IMR-90 (cell line): Measurements from ENCODE around the gene FFAR3. TPM values are rescaled to one million over a fixed set of nuclear protein-coding genes. Genes with fewer than 3 reads are reported as not detected.

Experiments
- ATAC-seq: fragments of 200-7000 bp; cut with Tn5 transposase; 2 replicates; pipeline ENCODE4 v1.9.1; 2020; ENCODE audit warnings: low read depth, mild to moderate bottlenecking, moderate library complexity
- BruUV-seq: library from RNA; stranded (reverse); fragments of 400-500 nt; replicated peaks from 2 replicates; lab custom pipeline; 2021; lab: Mats Ljungman, UMichigan
- CTCF ChIA-PET: fragments of 300-600 bp; formaldehyde crosslinking; extraction: SDS; loops from one replicate; lab custom pipeline; 2021; ENCODE audit warnings: antibody characterized with exemption; lab: Yijun Ruan, JAX
- POLR2A ChIA-PET: fragments of 300-600 bp; sonication (Branson Sonifier 250); formaldehyde crosslinking; loops from one replicate; lab custom pipeline; 2022; ENCODE audit warnings: antibody characterized with exemption; ENCODE audit not compliant: unreplicated experiment; lab: Charles Lee
- DNase-seq: peaks from one replicate; pipeline ENCODE4 v3.0.0; 2013
- H2AFZ ChIP-seq: replicated peaks from 2 replicates; pipeline ENCODE3; 2013; ENCODE audit warnings: low read length, mild to moderate bottlenecking; ENCODE audit not compliant: poor library complexity
- H2AK5ac ChIP-seq: 2 replicates; pipeline ENCODE4 v1.6.1; 2013; ENCODE audit warnings: low read depth, low read length, inconsistent platforms
- H2AK9ac ChIP-seq: replicated peaks from 2 replicates; pipeline ENCODE3; 2013; ENCODE audit warnings: mild to moderate bottlenecking, low read depth, low read length, moderate library complexity; ENCODE audit not compliant: poor library complexity
- H2BK120ac ChIP-seq: 2 replicates; pipeline ENCODE4 v1.6.1; 2013; ENCODE audit warnings: low read depth, low read length, inconsistent platforms
- H2BK15ac ChIP-seq: 3 replicates; pipeline ENCODE4 v1.6.1; 2013; ENCODE audit warnings: low read depth, low read length, inconsistent platforms
- H2BK20ac ChIP-seq: 2 replicates; pipeline ENCODE4 v1.6.1; 2013; ENCODE audit warnings: low read depth, mild to moderate bottlenecking, inconsistent platforms, low read length, moderate library complexity
- H2BK5ac ChIP-seq: 2 replicates; pipeline ENCODE4 v1.6.1; 2013; ENCODE audit warnings: mild to moderate bottlenecking, low read depth, low read length, inconsistent platforms; ENCODE audit not compliant: poor library complexity, severe bottlenecking
- H3K14ac ChIP-seq: replicated peaks from 2 replicates; pipeline ENCODE4 v1.6.1; 2013; ENCODE audit warnings: low read depth, low read length, inconsistent platforms
- H3K18ac ChIP-seq: 2 replicates; pipeline ENCODE4 v1.6.1; 2013; ENCODE audit warnings: low read depth, low read length, control low read depth
- H3K23ac ChIP-seq: 2 replicates; pipeline ENCODE4 v1.6.1; 2013; ENCODE audit warnings: low read depth, low read length, inconsistent platforms
- H3K27ac ChIP-seq: 2 replicates; pipeline ENCODE4 v1.5.1; 2013; ENCODE audit warnings: mild to moderate bottlenecking, control low read depth, low read length; ENCODE audit not compliant: insufficient read depth
- H3K27me3 ChIP-seq: 2 replicates; pipeline ENCODE4 v1.6.1; 2013; ENCODE audit warnings: low read length; ENCODE audit not compliant: control insufficient read depth, insufficient read depth
- H3K36me3 ChIP-seq: 2 replicates; pipeline ENCODE4 v1.6.1; 2013; ENCODE audit warnings: low read length, mixed read lengths; ENCODE audit not compliant: control insufficient read depth, insufficient read depth
- H3K4ac ChIP-seq: 2 replicates; pipeline ENCODE4 v1.6.1; 2013; ENCODE audit warnings: low read depth, low read length, inconsistent platforms
- H3K4me1 ChIP-seq: 2 replicates; pipeline ENCODE4 v1.6.1; 2013; ENCODE audit warnings: low read length, mixed read lengths; ENCODE audit not compliant: control insufficient read depth, insufficient read depth
- H3K4me2 ChIP-seq: 2 replicates; pipeline ENCODE4 v1.6.1; 2013; ENCODE audit warnings: low read depth, mild to moderate bottlenecking, control low read depth, low read length, moderate library complexity
- H3K4me3 ChIP-seq: 2 replicates; pipeline ENCODE4 v1.5.1; 2013; ENCODE audit warnings: low read depth, mild to moderate bottlenecking, control low read depth, low read length, moderate library complexity; ENCODE audit not compliant: insufficient read depth
- H3K56ac ChIP-seq: 2 replicates; pipeline ENCODE4 v1.6.1; 2013; ENCODE audit warnings: low read length, inconsistent platforms; ENCODE audit not compliant: insufficient read depth; ENCODE audit errors: extremely low read depth
- H3K79me1 ChIP-seq, 2 experiments: 2 replicates each; pipeline ENCODE4 v1.6.1; 2013; ENCODE audit warnings: low read length in 2 of 2, inconsistent platforms in 1 of 2, low read depth in 1 of 2
- H3K9ac ChIP-seq: 2 replicates; pipeline ENCODE4 v1.6.1; 2013; ENCODE audit warnings: low read depth, low read length, control low read depth
- H3K9me1 ChIP-seq: 2 replicates; pipeline ENCODE4 v1.6.1; 2013; ENCODE audit warnings: low read length, inconsistent platforms; ENCODE audit not compliant: insufficient read depth
- H3K9me3 ChIP-seq: 2 replicates; pipeline ENCODE4 v1.6.1; 2013; ENCODE audit warnings: low read length; ENCODE audit not compliant: control insufficient read depth, insufficient read depth
- H4K20me1 ChIP-seq: 2 replicates; pipeline ENCODE4 v1.6.1; 2013; ENCODE audit warnings: low read length, inconsistent platforms; ENCODE audit not compliant: insufficient read depth
- H4K5ac ChIP-seq: 2 replicates; pipeline ENCODE4 v1.6.1; 2013; ENCODE audit warnings: mild to moderate bottlenecking, low read depth, low read length, control low read depth
- H4K8ac ChIP-seq, 2 experiments: 2 replicates each; pipeline ENCODE4 v1.6.1; 2013; ENCODE audit warnings: low read depth in 2 of 2, low read length in 2 of 2, control low read depth in 1 of 2, inconsistent platforms in 1 of 2
- H4K91ac ChIP-seq: 2 replicates; pipeline ENCODE4 v1.6.1; 2013; ENCODE audit warnings: low read depth, low read length, inconsistent platforms; ENCODE audit not compliant: insufficient read depth
- CHD1 ChIP-seq: IDR thresholded peaks from 2 replicates; pipeline ENCODE4 v1.6.1; 2012; ENCODE audit warnings: low read depth, low read length, improper control_type of control experiment
- ELK1 ChIP-seq: fragments of 150-350 bp; IDR thresholded peaks from 2 replicates; pipeline ENCODE4 v1.6.1; 2016; ENCODE audit warnings: low read depth, mild to moderate bottlenecking, low read length, moderate library complexity, borderline replicate concordance
- FOS ChIP-seq: fragments of 150-350 bp; IDR thresholded peaks from 2 replicates; pipeline ENCODE4 v1.6.1; 2016; ENCODE audit warnings: low read depth, low read length
- MAFK ChIP-seq: IDR thresholded peaks from 2 replicates; pipeline ENCODE4 v1.6.1; 2012; ENCODE audit warnings: low read depth, low read length, improper control_type of control experiment
- MAZ ChIP-seq: IDR thresholded peaks from 2 replicates; pipeline ENCODE4 v1.6.1; 2012; ENCODE audit warnings: low read depth, mild to moderate bottlenecking, low read length, improper control_type of control experiment, moderate library complexity, borderline replicate concordance
- MXI1 ChIP-seq: IDR thresholded peaks from 2 replicates; pipeline ENCODE4 v1.6.1; 2012; ENCODE audit warnings: low read depth, mild to moderate bottlenecking, low read length, moderate library complexity, borderline replicate concordance
- NFE2L2 ChIP-seq: fragments of 150-350 bp; IDR thresholded peaks from 2 replicates; pipeline ENCODE4 v1.6.1; 2016; ENCODE audit warnings: low read depth, mild to moderate bottlenecking, low read length
- POLR2A ChIP-seq: IDR thresholded peaks from 2 replicates; pipeline ENCODE4 v1.6.1; 2012; ENCODE audit warnings: mild to moderate bottlenecking, low read depth, low read length
- RAD21 ChIP-seq: IDR thresholded peaks from 2 replicates; pipeline ENCODE4 v1.6.1; 2012; ENCODE audit warnings: low read length, improper control_type of control experiment
- RFX5 ChIP-seq: IDR thresholded peaks from 2 replicates; pipeline ENCODE4 v1.8.0; 2012; ENCODE audit warnings: low read depth, mild to moderate bottlenecking, low read length, moderate library complexity
- SMC3 ChIP-seq: fragments of 150-350 bp; IDR thresholded peaks from 2 replicates; pipeline ENCODE4 v1.6.1; 2016; ENCODE audit warnings: low read depth, mild to moderate bottlenecking, antibody characterized with exemption, low read length, moderate library complexity
- WGBS, 2 experiments: methylation state at CpG; one replicate each; pipeline versions ENCODE4 v1.1.5 to v1.1.7; 2013; ENCODE audit warnings: missing lambda C conversion rate in 2 of 2; ENCODE audit not compliant: insufficient read length in 1 of 2; ENCODE audit errors: extremely low coverage in 2 of 2; 5-methylcytosine and 5-hydroxymethylcytosine counted together
- dilution Hi-C: fragments of 300-500 bp; cut with HindIII; formaldehyde crosslinking; loops from one replicate; pipeline ENCODE4 v1.14.3; 2018; ENCODE audit warnings: low sequenced_read_pairs; ENCODE audit not compliant: unreplicated experiment
- in situ Hi-C: fragments of 300-500 bp; cut with MboI; formaldehyde crosslinking; loops from 3 replicates; pipeline ENCODE4 v1.14.3; 2019; ENCODE audit warnings: low sequenced_read_pairs, inconsistent platforms, mixed read lengths
- intact Hi-C: fragments of 100-400 bp; cut with micrococcal nuclease; formaldehyde crosslinking; loops from 2 replicates; pipeline ENCODE4 v1.10.0; 2022
- polyA plus RNA-seq, 3 experiments: library from polyadenylated mRNA; depleted of rRNA; stranded (reverse); fragments of >200 nt; gene quantifications; 2 replicates each; pipeline ENCODE4 v1.2.3, GENCODE V29; 2012; ENCODE audit warnings: low replicate concordance in 1 of 3
- total RNA-seq: library from RNA; depleted of rRNA; stranded (reverse); fragments of >200 nt; gene quantifications from 2 replicates; pipeline ENCODE4 v1.2.3, GENCODE V29; 2012

Gene FFAR3
- total and polyA plus RNA-seq, 2 of the 4 experiments (the other 2 are of a cell fraction): not detected

- H3K4me2 ChIP-seq: no peak overlapping the region
- H3K9me3 ChIP-seq: peaks cover 2% of the 10 kb centered on the region
- ChIA-PET CTCF (no interaction called here), POLR2A (no interaction called here)
- WGBS, 2 experiments: no CpG with 5 or more reads among the region's 3 CpGs
- no peak overlapping the region for H3K4me3 ChIP-seq
- H3K36me3 ChIP-seq: no peaks in the 10 kb centered on the region
- no peak overlapping the region for H3K56ac ChIP-seq
- no peak overlapping the region for H4K91ac ChIP-seq
- H4K5ac ChIP-seq: no peak overlapping the region
- peaks cover 4% of the 10 kb centered on the region for H3K27me3 ChIP-seq
- DNase-seq (no peak), ATAC-seq (no peak)
- no peak for TF ChIP-seq POLR2A
- no peak for TF ChIP-seq SMC3
- no peak for TF ChIP-seq FOS
- TF ChIP-seq MAFK: no peak
- TF ChIP-seq MAZ: no peak
- TF ChIP-seq CHD1: no peak
- no peak for TF ChIP-seq MXI1
- no peak for TF ChIP-seq RAD21
- no peak for TF ChIP-seq ELK1
- TF ChIP-seq NFE2L2: no peak
- TF ChIP-seq RFX5: no peak
- no peaks in the 10 kb centered on the region for H3K9me1 ChIP-seq
- no peak overlapping the region for H2AK9ac ChIP-seq
- BruUV-seq: no TSS peak
- dilution Hi-C loops: no loop called here
- no peak overlapping the region for H3K23ac ChIP-seq
- no peaks in the 10 kb centered on the region for H3K4me1 ChIP-seq
- H2BK5ac ChIP-seq: no peak overlapping the region
- H4K8ac ChIP-seq: no peak overlapping the region
- no peaks in the 10 kb centered on the region for H4K20me1 ChIP-seq
- no peak overlapping the region for H2BK15ac ChIP-seq
- no peak overlapping the region for H2AFZ ChIP-seq
- no peak overlapping the region for H3K9ac ChIP-seq
- no peak overlapping the region for H3K4ac ChIP-seq
- in situ Hi-C loops: no loop called here
- intact Hi-C loops: no loop called here
- no peak overlapping the region for H2BK20ac ChIP-seq
- no peak overlapping the region for H3K18ac ChIP-seq
- no peaks in the 10 kb centered on the region for H3K79me1 ChIP-seq
- H2AK5ac ChIP-seq: no peak overlapping the region
- H3K27ac ChIP-seq: no peak overlapping the region
- H2BK120ac ChIP-seq: no peak overlapping the region
- no peak overlapping the region for H3K14ac ChIP-seq
Measured at GRCh38 chr19:35378356-35378755, 20.1 kb downstream of the FFAR3 start.
